ENCODE data around the gene KBTBD3.

GRCh38 chr11:106098893-106099553 is 21.9 kb upstream of the KBTBD3 start:
- TF ChIP-seq CTCF (conservative IDR thresholded peaks at IDR 0.05) (no peak), ZFX (IDR thresholded peaks at IDR 0.05) (no peak)
